Stimulated activated CD4-positive, alpha-beta T cell treated with anti-CD3 and anti-CD28 coated beads, Interleukin-1b, Interleukin-23, amount 100 ng/mL, for 48 hours (primary cell): ENCODE data around the gene PDLIM4.

ENCODE experiments used
- DNase-seq: peaks from one replicate; pipeline ENCODE4 v3.0.0-alpha.2; 2020

PDLIM4 gene

GRCh38 chr5:132257131-132258101, at the start of gene PDLIM4:
PDLIM4 (plus strand) TSS chr5:132257696; CDS start chr5:132257735, 39 bp downstream.
- no peak for DNase-seq

- no peak for DNase-seq
Observed at GRCh38 chr5:132207778-132208177, 49.7 kb upstream of the PDLIM4 start.

GRCh38 chr5:132209131-132209530, 48.4 kb upstream of the PDLIM4 start:
- DNase-seq: no peak

- DNase-seq: no peak
Observed at GRCh38 chr5:132209901-132210545, 47.5 kb upstream of the PDLIM4 start.

- DNase-seq: no peak
Observed at GRCh38 chr5:132210944-132211343, 46.6 kb upstream of the PDLIM4 start.

- DNase-seq: no peak
Observed at GRCh38 chr5:132211787-132212186, 45.7 kb upstream of the PDLIM4 start.

GRCh38 chr5:132213666-132214065, 43.8 kb upstream of the PDLIM4 start:
- DNase-seq: no peak

GRCh38 chr5:132214491-132214890, 43.0 kb upstream of the PDLIM4 start:
- DNase-seq: no peak

- DNase-seq: no peak
Observed at GRCh38 chr5:132215329-132215728, 42.2 kb upstream of the PDLIM4 start.

GRCh38 chr5:132218321-132218720, 39.2 kb upstream of the PDLIM4 start:
- DNase-seq: no peak

- DNase-seq: no peak
Observed at GRCh38 chr5:132219289-132219970, 38.1 kb upstream of the PDLIM4 start.

- DNase-seq: no peak
Observed at GRCh38 chr5:132219981-132220380, 37.5 kb upstream of the PDLIM4 start.

- no peak for DNase-seq
Observed at GRCh38 chr5:132220491-132220890, 37.0 kb upstream of the PDLIM4 start.

GRCh38 chr5:132221781-132222648, 35.5 kb upstream of the PDLIM4 start:
- no peak for DNase-seq

GRCh38 chr5:132222649-132223038, 34.9 kb upstream of the PDLIM4 start:
- no peak for DNase-seq

GRCh38 chr5:132223861-132224260, 33.6 kb upstream of the PDLIM4 start:
- no peak for DNase-seq

- no peak for DNase-seq
Observed at GRCh38 chr5:132224716-132225115, 32.8 kb upstream of the PDLIM4 start.

- DNase-seq: peak; percentile 58
Observed at GRCh38 chr5:132225165-132226032, 32.1 kb upstream of the PDLIM4 start.

GRCh38 chr5:132226516-132227234, 30.8 kb upstream of the PDLIM4 start:
- DNase-seq: no peak

- DNase-seq: no peak
Observed at GRCh38 chr5:132227235-132227484, 30.3 kb upstream of the PDLIM4 start.
